Measurements from ENCODE around the gene RRBP1. TPM values are rescaled to one million over a fixed set of nuclear protein-coding genes. Genes with fewer than 3 reads are reported as not detected.

The RRBP1 gene
- polyA plus RNA-seq, 4 donors = 113 to 136 (median 126) TPM

DNA sequence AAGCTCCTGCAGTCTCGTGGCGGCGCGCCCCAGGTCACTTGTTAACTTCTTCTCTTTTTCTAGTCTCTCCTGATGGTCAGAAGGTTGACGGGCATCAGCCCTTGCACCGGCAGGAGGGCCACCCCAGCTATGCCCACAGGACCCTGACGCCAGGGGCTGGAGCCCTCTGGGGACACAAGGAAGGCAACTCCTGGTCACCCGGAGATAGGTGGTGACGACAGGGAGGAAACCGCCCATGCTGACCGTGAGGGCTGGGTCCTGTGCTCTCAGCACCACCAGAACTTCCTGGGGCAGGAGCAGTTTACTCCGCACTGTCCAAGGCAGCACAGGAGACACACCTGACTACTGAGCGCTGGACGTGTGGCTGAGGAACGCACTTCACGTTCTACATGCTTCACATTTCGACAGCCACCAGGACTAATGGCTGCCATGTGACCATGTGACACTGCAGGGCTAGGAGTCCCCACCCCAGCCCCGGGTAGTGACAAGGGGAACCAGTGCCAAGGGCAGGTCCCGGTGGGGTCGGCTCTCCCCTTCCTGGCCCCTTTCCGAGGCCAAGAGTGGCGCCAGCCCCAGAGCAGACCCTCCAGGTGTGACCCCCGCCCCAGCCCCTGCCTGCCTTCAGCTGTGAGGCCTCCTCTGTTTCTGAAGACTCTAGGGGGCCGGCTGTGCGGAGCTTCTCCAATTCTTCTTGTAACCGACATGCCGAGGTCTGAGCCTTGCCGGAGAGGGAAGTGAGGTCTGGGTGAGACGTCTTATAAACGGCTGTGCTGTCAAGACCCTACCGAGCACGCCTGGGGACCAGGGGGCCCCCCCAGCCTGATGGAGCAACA, 67.0 kb downstream of the RRBP1 start:
- DNase-seq (ENCODE audit: low read depth in 4 of 4, low spot score in 2 of 4) = no peak

DNA sequence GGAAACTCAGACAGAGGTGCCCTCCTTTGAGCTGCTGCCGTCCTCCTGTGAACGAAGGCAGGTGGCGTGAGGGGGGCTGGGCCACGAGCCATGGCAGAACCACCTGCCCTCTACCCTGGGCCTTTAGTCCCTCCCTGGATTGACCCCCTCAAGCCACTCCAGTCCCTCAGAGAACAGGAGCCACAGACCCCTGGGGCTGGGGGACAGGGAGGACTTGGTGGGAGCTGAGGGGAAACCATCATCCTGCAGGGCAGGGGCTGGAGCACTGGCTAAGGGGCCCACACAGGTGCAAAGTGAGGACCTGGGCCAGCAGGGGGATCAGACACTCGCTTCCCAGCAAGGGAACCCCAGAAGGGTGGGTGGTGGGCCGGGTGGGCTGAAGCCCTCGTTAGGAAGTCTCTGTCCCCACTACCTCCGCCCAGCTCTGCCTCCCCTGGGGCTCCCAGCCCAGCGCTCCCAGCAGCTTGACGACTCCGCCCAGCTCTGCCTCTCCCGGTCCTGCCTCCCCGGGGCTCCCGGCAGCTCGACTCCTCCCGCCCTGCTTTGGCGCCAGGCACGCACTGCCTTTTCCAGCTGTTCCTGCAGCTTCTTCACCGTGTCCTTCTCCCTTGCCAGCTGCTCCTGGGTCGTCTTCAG, 67.7 kb downstream of the RRBP1 start:
- DNase-seq (ENCODE audit: low read depth in 4 of 4, low spot score in 2 of 4) = no peak

DNA sequence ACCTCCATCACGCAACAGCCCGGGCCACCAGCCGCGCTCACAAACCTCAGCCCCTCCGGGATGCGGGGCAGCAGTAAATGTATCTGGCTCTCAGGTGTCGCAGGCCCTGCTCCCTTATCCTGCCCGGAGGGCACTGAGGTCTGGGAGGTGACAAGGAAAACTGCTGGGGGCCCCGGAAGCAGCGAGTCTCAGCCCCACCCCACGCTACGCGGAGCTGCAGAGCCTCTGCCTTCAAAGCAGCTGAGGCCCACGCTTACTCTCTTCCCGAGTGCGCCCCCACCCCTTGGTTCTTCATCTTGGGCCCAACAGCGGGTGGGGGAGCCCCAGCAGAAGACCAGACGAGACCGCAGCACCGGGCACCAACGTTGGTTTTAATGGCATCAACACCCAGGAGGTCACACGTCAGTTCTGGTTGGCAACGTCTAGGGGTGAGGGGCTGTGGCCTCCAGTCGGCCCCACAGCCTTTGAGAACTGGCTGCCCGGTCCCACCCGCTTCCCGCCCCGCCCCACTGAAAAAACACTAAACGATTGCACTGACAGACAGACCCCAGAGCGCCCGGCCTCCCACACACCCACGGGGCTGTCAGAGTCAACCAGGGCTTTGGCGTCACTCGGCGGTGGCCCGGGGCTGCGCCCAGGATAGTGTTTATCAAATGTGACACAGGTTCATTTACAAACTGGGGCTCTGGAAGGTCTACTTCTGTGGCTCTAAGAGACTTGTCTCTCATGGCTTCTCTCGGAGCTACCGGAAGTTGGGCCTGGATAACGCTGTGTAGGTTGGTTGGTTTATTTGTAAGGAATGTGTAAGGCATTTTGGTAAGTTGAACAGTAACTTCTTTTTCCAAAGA, 68.5 kb downstream of the RRBP1 start:
- no peak for DNase-seq (ENCODE audit: low read depth in 4 of 4, low spot score in 2 of 4)

DNA sequence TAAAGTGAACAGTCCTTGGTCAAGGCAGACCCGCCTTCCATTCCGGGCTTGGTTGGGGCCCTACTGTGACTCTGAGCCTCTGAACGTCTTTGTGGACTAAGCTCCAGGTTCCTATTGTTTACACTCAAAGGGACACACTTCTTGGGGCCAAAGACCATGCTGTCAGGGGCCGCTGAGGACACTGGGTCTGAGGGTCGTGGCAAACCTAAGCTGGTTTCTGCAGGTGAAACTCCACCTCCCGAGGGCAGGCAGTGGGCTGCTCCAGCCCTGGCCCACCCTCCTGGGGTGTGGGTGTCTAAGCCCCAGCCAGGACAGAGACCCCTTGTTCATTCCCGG, 69.1 kb downstream of the RRBP1 start:
- no peak for DNase-seq (ENCODE audit: low read depth in 4 of 4, low spot score in 2 of 4)

DNA sequence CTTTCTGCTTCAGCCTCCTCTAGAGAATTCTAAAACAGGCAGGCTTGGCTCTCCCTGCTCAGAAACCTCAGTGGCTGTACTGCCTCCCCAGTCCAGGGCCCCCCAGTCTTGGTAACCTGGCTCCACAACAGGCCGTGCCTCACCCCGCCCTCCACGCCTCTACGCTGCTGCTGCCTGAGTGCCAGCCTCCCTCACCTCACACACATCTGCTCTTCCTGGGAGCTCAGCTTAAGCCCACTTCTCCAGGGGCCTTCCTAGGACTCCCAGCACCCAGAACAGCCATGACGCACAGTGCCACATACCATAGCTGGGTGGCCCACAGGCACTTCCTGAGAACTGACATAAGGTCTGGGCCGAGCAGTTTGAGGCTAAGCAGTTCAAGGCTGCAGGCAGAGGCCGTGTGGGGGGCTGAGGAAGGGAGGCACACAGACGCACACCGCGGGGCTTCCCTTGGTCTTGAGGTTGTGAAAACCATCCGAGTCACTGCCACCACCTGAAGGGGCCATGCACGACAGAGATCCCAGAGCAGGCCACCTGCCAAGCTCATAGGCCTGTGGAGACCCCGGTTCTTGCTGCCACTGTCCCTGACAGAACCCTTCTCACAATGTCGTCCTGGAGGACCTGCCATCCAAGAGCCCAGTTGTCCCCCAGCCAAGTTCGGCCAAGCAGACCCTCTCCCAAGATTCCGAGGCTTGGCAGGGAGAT, 69.6 kb downstream of the RRBP1 start:
- DNase-seq (ENCODE audit: low read depth in 4 of 4, low spot score in 2 of 4) = no peak

DNA sequence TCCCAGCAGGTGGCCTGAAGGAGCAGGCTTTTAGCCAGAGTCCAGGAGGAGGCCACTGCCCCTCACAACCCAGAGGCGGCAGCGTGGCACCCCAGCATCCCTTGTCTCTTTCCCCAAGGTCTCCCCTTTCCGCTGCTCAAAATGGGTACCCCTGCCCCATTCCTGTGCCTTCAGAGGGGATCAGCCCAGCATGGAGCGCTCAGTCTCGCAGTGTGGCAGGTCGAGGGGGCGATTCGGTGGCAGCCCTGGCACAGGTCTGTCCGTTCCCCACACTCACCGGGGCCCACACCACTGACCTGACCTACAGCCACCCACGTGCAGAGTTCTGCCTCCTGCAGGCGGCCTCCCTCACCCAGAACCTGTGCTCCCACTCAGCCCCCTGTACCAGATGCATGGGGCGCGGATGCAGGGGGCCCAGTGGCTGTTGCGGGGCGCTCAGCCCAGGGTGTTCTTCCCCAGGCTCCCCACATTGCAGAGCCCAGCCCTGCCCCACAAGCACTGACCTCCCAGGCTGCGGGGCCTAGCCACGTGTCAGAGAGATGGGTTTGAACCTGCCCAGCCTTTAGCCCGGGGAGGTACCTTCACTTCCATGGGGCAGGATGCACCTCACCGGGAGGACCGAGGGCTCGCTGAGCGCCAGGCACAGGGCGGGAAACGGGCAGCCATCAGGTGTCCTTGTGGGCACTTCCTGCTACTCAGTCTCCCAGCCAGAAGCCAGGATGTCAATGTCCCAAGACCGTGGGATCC, 70.3 kb downstream of the RRBP1 start:
- no peak for DNase-seq (ENCODE audit: low read depth in 4 of 4, low spot score in 2 of 4)

DNA sequence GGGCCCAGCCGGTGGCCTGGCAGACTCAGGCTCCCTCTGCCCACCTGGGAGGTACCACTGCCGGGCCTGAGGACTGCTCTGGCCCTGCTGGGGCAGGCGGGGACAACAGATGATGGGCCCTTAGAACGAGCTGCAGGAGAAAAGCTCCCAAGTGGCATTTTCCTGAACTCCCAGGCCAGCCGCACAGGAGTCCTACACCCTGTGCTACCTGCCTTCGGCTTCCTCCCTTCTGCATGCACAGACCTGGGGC, 70.8 kb downstream of the RRBP1 start:
- no peak for DNase-seq (ENCODE audit: low read depth in 4 of 4, low spot score in 2 of 4)

DNA sequence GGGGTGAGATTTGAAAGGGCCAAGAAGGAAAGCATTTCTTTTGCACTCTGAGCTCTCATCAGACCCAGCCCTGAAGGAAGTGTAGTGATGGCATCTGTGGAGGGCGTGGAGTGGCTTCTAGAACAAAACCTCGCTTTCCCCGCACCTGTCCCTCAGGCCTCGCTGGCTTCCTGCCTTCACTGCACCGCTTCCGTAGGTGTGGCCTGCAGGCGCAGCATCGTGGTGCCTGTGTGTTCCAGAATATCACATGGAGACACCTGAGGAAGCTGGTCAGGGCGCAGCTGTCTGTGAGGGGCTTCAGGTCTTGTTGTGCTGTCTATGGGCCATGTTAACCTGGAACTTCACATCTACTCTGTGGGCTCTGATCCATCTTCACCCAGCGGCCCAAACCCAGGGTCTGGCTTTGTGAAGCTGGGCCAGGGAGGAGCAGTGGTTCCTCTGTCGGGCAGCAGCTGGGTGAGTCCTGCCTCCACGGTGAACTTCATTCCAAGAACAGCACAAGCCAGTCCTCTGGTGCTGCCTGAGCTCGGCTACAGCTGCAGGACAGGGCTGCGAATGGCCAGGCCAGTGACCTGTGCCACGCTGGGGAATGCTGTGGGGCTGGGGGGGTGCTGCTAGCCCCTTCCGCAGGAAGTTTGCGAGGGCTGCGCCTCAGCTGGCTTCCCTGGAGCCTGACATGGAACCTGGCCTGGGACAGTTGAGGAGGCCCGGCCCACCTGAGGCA, 71.3 kb downstream of the RRBP1 start:
- DNase-seq (ENCODE audit: low read depth in 4 of 4, low spot score in 2 of 4) = no peak

DNA sequence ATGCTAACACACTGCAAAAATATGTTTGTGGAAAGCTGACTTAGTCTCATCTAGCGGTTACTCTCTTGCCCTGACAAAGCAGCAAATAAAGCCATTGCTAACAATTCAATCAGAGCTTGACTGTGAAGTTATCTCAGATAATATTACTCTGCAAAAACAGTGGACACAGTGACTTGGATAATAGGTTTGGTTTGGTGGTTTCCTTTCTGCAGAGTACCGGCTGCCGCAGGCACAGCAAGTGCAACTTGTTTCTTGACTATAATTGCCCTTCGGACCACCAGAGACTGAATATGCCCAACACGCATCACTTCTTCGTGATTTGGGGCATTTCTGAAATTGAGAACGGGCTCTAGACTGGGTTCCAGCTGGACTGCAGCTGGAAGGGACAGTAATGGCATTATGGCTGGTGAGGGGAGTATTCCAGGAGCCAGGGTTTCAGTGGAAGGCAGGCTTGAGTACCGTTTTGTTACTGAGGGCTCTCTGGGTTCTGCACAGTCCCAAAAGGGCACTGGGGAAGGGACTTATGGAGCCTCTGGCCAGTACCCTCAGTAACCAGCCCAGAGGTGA, 72.1 kb downstream of the RRBP1 start:
- DNase-seq (ENCODE audit: low read depth in 4 of 4, low spot score in 2 of 4) = no peak

DNA sequence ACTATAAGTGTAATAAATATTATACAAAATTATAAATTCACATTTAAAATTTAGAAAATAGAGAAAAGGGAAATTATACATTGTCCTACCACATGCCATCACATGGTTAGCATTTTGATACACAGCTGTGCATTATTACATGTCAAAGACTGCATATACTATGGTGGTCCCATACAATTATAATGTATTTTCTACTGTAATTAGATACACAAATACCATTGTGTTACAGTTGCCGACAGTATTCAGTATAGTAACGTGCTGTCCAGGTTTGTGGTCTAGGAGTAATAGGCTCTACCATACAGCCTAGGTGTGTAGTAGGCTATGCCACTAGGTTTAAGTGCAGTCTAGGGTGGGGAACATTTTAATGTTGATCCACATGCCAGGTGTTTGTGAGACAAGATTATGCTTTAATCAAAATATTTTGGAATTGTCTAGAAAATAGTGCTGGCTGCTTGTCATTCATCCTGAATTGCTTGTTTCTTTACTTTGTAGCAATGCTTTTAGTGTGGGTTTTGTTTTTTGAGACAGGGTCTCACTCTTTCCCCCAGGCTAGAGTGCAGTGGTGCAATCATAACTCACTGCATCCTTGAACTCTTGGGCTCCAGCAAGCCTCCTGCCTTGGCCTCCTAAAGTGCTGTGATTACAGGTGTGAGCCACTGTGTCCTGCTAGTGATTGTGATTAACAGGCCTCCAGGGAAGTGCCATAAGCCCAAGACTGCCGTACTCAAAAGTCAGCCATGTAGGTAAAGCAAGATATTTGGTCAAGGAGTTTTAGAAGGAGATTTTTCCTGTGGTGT, 73.1 kb downstream of the RRBP1 start:
- no peak for DNase-seq (ENCODE audit: low read depth in 4 of 4, low spot score in 2 of 4)

DNA sequence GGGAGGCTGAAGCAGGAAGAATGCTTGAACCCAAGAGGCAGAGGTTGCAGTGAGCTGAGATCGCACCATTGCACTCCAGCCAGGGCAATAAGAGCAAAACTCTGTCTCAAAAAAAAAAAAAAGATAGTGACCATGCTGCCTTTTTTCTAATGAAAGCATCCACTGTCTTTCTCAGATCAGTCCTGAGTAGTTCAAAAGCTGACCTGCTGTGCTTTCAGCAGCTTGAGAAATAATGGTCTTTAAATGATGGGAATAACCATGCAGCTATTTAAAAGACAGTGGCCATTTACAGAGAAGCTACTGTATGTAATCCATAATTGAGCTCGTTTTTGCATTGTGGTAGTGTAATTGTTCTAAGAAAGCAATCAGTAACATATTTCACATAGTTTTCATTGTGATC, 76.0 kb downstream of the RRBP1 start:
- DNase-seq (ENCODE audit: low read depth in 4 of 4, low spot score in 2 of 4) = no peak

DNA sequence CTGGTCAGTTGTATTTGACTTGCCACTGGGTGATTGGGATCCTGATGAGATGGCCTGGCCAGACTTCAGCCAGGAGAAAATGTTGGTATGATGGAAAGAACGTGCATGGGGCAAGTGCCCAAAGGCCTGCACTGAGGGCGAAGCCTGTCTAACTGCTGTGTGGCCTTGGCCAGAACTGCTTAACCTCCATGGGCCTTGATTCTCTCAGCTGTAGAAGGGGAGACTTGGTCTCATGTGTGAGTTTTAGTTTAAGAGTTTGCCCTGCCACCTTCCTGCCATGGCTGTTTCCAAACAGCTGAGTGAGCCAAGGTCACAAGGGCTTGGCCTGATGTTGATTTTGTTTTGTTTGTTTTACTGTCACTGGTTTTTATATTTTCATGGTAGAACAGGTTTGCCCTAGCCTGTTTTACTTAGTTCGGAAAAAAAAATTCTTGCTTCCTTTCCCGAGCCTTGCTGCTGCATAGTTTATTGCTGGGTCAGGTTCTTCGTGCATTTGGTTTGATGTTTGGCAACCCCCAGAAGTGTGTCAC, 76.8 kb downstream of the RRBP1 start:
- DNase-seq (ENCODE audit: low read depth in 4 of 4, low spot score in 2 of 4) = no peak

DNA sequence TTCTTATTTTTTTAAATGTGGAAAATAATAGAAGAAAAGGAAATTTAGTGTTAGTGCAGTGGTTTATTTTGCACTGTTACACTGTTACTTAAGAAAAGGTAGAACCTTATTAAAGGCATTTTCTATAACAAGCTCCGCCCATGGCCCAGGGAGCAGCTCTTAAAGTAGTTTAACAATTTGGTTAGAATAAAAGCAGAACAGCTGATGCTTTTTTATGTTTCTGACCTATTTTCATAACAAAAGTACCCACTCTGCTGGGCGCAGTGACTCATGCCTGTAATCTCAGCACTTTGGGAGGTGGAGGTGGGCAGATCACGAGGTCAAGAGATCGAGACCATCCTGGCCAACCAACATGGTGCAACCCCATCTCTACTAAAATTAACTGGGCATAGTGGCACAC, 79.5 kb downstream of the RRBP1 start:
- DNase-seq (ENCODE audit: low read depth in 4 of 4, low spot score in 2 of 4) = no peak

DNA sequence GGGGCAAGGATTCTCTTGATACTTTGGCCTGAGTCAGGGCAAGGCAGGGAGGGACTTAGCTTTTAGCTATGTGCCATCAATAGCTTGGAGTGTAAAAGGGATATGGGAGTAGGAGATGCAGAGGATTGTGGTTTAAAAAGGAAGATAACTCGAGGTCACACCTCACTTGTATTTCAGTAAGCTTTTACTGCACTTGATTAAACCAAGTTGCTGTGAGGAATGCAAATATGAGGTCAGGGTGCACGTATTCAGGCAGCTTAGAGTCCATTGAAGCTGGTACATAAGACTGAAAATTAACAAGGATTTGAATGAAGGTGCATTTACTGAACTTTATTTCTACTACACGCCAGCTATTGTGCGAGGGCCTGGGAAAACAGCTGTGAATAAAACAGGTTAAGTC, 80.1 kb downstream of the RRBP1 start:
- no peak for DNase-seq (ENCODE audit: low read depth in 4 of 4, low spot score in 2 of 4)

DNA sequence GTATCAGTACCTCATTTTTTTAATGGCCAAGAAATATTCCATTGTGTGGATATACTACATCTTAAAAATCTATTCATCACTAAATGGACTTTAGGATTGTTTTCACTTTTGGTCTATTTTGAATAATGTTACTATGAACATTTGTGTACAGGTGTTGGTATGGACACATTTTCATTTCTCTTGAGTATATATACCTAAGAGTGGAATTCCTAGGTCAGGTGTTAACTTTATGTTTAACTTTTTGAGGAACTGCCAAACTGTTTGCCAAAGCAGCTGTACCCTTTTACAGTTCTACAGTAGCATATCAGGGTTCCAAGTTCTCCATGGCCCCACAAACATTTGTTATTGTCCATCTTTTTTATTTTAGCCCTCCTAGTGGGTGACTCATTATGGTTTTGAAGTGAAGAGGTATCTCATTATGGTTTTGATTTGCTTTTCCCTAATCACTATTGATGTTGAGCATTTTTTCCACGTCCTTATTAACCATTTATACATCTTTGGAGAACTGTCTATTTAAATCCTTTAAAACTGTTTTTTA, 84.0 kb downstream of the RRBP1 start:
- DNase-seq (ENCODE audit: low read depth in 4 of 4, low spot score in 2 of 4) = no peak

DNA sequence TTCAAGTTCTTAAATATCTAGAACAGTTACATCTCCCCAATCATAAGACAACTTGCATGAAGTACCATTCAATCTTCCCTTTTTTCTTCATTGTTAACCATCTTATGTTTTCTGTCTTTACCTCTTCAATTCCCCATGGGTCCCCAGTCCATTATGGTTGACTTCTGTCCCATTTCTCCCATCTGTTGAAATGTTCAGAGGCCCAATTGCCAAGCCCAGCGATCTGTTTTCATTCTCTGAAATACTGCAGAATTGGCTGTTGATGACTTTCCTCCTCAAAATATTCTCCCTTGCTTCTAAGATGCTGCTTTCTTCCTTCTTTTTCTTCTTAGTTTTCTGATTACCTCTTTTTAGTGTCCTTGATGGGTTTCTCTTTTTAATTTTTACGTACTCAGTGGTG, 86.2 kb downstream of the RRBP1 start:
- no peak for DNase-seq (ENCODE audit: low read depth in 4 of 4, low spot score in 2 of 4)

DNA sequence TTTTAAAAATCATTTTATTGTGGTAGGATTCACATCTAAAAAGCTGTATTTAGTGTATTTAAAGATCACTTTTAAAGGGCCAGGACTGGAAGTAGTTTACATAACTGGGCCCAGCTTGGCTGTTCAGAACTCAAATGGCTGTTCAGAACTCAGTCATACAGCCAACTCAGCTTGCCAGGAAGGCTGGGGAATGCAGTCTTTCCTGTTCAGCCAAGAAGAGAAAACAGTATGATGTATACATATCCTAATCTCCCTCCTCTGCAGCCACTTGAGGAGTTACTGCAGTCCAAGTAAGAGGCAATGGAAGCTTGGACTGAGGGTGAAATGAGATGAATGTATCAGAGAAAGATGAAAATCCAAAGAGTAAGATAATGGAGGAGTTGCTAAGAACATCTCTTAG, 87.6 kb downstream of the RRBP1 start:
- DNase-seq (ENCODE audit: low read depth in 4 of 4, low spot score in 2 of 4) = no peak

DNA sequence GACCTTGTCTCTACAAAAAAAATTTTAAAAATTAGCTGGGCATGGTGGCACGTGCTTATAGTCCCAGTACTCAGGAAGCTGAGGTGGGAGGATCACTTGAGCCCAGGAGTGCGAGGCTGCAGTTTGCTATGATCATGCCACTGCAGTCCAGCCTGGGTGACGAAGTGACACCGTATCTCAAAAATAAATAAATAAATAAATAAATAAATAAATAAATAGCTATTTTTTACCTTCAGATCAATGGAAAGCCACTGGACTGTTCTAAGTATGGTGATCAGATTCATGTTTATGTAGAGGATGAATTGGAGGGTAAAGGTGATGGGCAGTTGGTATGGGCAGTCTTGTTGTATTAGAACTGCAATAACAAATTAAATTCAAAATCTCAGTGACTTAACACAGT, 88.1 kb downstream of the RRBP1 start:
- DNase-seq (ENCODE audit: low read depth in 4 of 4, low spot score in 2 of 4) = no peak

Data from left renal cortex interstitium (tissue), 4 donors.